IMR-90 (cell line): ENCODE data around the gene LRRC8B. TPM values are rescaled to one million over a fixed set of nuclear protein-coding genes. Genes with fewer than 3 reads are reported as not detected.

Source experiments
- ATAC-seq: fragments of 200-7000 bp; cut with Tn5 transposase; 2 replicates; pipeline ENCODE4 v1.9.1; 2020; ENCODE audit warnings: low read depth, mild to moderate bottlenecking, moderate library complexity
- BruUV-seq: library from RNA; stranded (reverse); fragments of 400-500 nt; replicated peaks from 2 replicates; lab custom pipeline; 2021; lab: Mats Ljungman, UMichigan
- CTCF ChIA-PET: fragments of 300-600 bp; formaldehyde crosslinking; extraction: SDS; loops from one replicate; lab custom pipeline; 2021; ENCODE audit warnings: antibody characterized with exemption; lab: Yijun Ruan, JAX
- POLR2A ChIA-PET: fragments of 300-600 bp; sonication (Branson Sonifier 250); formaldehyde crosslinking; loops from one replicate; lab custom pipeline; 2022; ENCODE audit warnings: antibody characterized with exemption; ENCODE audit not compliant: unreplicated experiment; lab: Charles Lee
- DNase-seq: peaks from one replicate; pipeline ENCODE4 v3.0.0; 2013
- H2AFZ ChIP-seq: replicated peaks from 2 replicates; pipeline ENCODE3; 2013; ENCODE audit warnings: low read length, mild to moderate bottlenecking; ENCODE audit not compliant: poor library complexity
- H2AK5ac ChIP-seq: 2 replicates; pipeline ENCODE4 v1.6.1; 2013; ENCODE audit warnings: low read depth, low read length, inconsistent platforms
- H2AK9ac ChIP-seq: replicated peaks from 2 replicates; pipeline ENCODE3; 2013; ENCODE audit warnings: mild to moderate bottlenecking, low read depth, low read length, moderate library complexity; ENCODE audit not compliant: poor library complexity
- H2BK120ac ChIP-seq: 2 replicates; pipeline ENCODE4 v1.6.1; 2013; ENCODE audit warnings: low read depth, low read length, inconsistent platforms
- H2BK15ac ChIP-seq: 3 replicates; pipeline ENCODE4 v1.6.1; 2013; ENCODE audit warnings: low read depth, low read length, inconsistent platforms
- H2BK20ac ChIP-seq: 2 replicates; pipeline ENCODE4 v1.6.1; 2013; ENCODE audit warnings: low read depth, mild to moderate bottlenecking, inconsistent platforms, low read length, moderate library complexity
- H2BK5ac ChIP-seq: 2 replicates; pipeline ENCODE4 v1.6.1; 2013; ENCODE audit warnings: mild to moderate bottlenecking, low read depth, low read length, inconsistent platforms; ENCODE audit not compliant: poor library complexity, severe bottlenecking
- H3K14ac ChIP-seq: replicated peaks from 2 replicates; pipeline ENCODE4 v1.6.1; 2013; ENCODE audit warnings: low read depth, low read length, inconsistent platforms
- H3K18ac ChIP-seq: 2 replicates; pipeline ENCODE4 v1.6.1; 2013; ENCODE audit warnings: low read depth, low read length, control low read depth
- H3K23ac ChIP-seq: 2 replicates; pipeline ENCODE4 v1.6.1; 2013; ENCODE audit warnings: low read depth, low read length, inconsistent platforms
- H3K27ac ChIP-seq: 2 replicates; pipeline ENCODE4 v1.5.1; 2013; ENCODE audit warnings: mild to moderate bottlenecking, control low read depth, low read length; ENCODE audit not compliant: insufficient read depth
- H3K27me3 ChIP-seq: 2 replicates; pipeline ENCODE4 v1.6.1; 2013; ENCODE audit warnings: low read length; ENCODE audit not compliant: control insufficient read depth, insufficient read depth
- H3K36me3 ChIP-seq: 2 replicates; pipeline ENCODE4 v1.6.1; 2013; ENCODE audit warnings: low read length, mixed read lengths; ENCODE audit not compliant: control insufficient read depth, insufficient read depth
- H3K4ac ChIP-seq: 2 replicates; pipeline ENCODE4 v1.6.1; 2013; ENCODE audit warnings: low read depth, low read length, inconsistent platforms
- H3K4me1 ChIP-seq: 2 replicates; pipeline ENCODE4 v1.6.1; 2013; ENCODE audit warnings: low read length, mixed read lengths; ENCODE audit not compliant: control insufficient read depth, insufficient read depth
- H3K4me2 ChIP-seq: 2 replicates; pipeline ENCODE4 v1.6.1; 2013; ENCODE audit warnings: low read depth, mild to moderate bottlenecking, control low read depth, low read length, moderate library complexity
- H3K4me3 ChIP-seq: 2 replicates; pipeline ENCODE4 v1.5.1; 2013; ENCODE audit warnings: low read depth, mild to moderate bottlenecking, control low read depth, low read length, moderate library complexity; ENCODE audit not compliant: insufficient read depth
- H3K56ac ChIP-seq: 2 replicates; pipeline ENCODE4 v1.6.1; 2013; ENCODE audit warnings: low read length, inconsistent platforms; ENCODE audit not compliant: insufficient read depth; ENCODE audit errors: extremely low read depth
- H3K79me1 ChIP-seq, 2 experiments: 2 replicates each; pipeline ENCODE4 v1.6.1; 2013; ENCODE audit warnings: low read length in 2 of 2, inconsistent platforms in 1 of 2, low read depth in 1 of 2
- H3K9ac ChIP-seq: 2 replicates; pipeline ENCODE4 v1.6.1; 2013; ENCODE audit warnings: low read depth, low read length, control low read depth
- H3K9me1 ChIP-seq: 2 replicates; pipeline ENCODE4 v1.6.1; 2013; ENCODE audit warnings: low read length, inconsistent platforms; ENCODE audit not compliant: insufficient read depth
- H3K9me3 ChIP-seq: 2 replicates; pipeline ENCODE4 v1.6.1; 2013; ENCODE audit warnings: low read length; ENCODE audit not compliant: control insufficient read depth, insufficient read depth
- H4K20me1 ChIP-seq: 2 replicates; pipeline ENCODE4 v1.6.1; 2013; ENCODE audit warnings: low read length, inconsistent platforms; ENCODE audit not compliant: insufficient read depth
- H4K5ac ChIP-seq: 2 replicates; pipeline ENCODE4 v1.6.1; 2013; ENCODE audit warnings: mild to moderate bottlenecking, low read depth, low read length, control low read depth
- H4K8ac ChIP-seq, 2 experiments: 2 replicates each; pipeline ENCODE4 v1.6.1; 2013; ENCODE audit warnings: low read depth in 2 of 2, low read length in 2 of 2, control low read depth in 1 of 2, inconsistent platforms in 1 of 2
- H4K91ac ChIP-seq: 2 replicates; pipeline ENCODE4 v1.6.1; 2013; ENCODE audit warnings: low read depth, low read length, inconsistent platforms; ENCODE audit not compliant: insufficient read depth
- MAFK ChIP-seq: IDR thresholded peaks from 2 replicates; pipeline ENCODE4 v1.6.1; 2012; ENCODE audit warnings: low read depth, low read length, improper control_type of control experiment
- RAD21 ChIP-seq: IDR thresholded peaks from 2 replicates; pipeline ENCODE4 v1.6.1; 2012; ENCODE audit warnings: low read length, improper control_type of control experiment
- SMC3 ChIP-seq: fragments of 150-350 bp; IDR thresholded peaks from 2 replicates; pipeline ENCODE4 v1.6.1; 2016; ENCODE audit warnings: low read depth, mild to moderate bottlenecking, antibody characterized with exemption, low read length, moderate library complexity
- WGBS, 2 experiments: methylation state at CpG; one replicate each; pipeline versions ENCODE4 v1.1.5 to v1.1.7; 2013; ENCODE audit warnings: missing lambda C conversion rate in 2 of 2; ENCODE audit not compliant: insufficient read length in 1 of 2; ENCODE audit errors: extremely low coverage in 2 of 2; 5-methylcytosine and 5-hydroxymethylcytosine counted together
- dilution Hi-C: fragments of 300-500 bp; cut with HindIII; formaldehyde crosslinking; loops from one replicate; pipeline ENCODE4 v1.14.3; 2018; ENCODE audit warnings: low sequenced_read_pairs; ENCODE audit not compliant: unreplicated experiment
- in situ Hi-C: fragments of 300-500 bp; cut with MboI; formaldehyde crosslinking; loops from 3 replicates; pipeline ENCODE4 v1.14.3; 2019; ENCODE audit warnings: low sequenced_read_pairs, inconsistent platforms, mixed read lengths
- intact Hi-C: fragments of 100-400 bp; cut with micrococcal nuclease; formaldehyde crosslinking; loops from 2 replicates; pipeline ENCODE4 v1.10.0; 2022
- polyA plus RNA-seq, 3 experiments: library from polyadenylated mRNA; depleted of rRNA; stranded (reverse); fragments of >200 nt; gene quantifications; 2 replicates each; pipeline ENCODE4 v1.2.3, GENCODE V29; 2012; ENCODE audit warnings: low replicate concordance in 1 of 3
- total RNA-seq: library from RNA; depleted of rRNA; stranded (reverse); fragments of >200 nt; gene quantifications from 2 replicates; pipeline ENCODE4 v1.2.3, GENCODE V29; 2012
- TF ChIP-seq, protein P1 (sequence below): conservative IDR thresholded peaks from 2 replicates; pipeline ENCODE4 v1.5.1; 2012; ENCODE audit warnings: mild to moderate bottlenecking, low read depth, low read length, improper control_type of control experiment
- TF ChIP-seq, protein P2 (sequence below): fragments of 150-350 bp; IDR thresholded peaks from 2 replicates; pipeline ENCODE4 v1.6.1; 2016; ENCODE audit warnings: low read depth, mild to moderate bottlenecking, low read length, moderate library complexity, borderline replicate concordance

LRRC8B gene
- total and polyA plus RNA-seq, 2 of the 4 experiments (the other 2 are of a cell fraction): 0.74 to 1.8 TPM

DNA sequence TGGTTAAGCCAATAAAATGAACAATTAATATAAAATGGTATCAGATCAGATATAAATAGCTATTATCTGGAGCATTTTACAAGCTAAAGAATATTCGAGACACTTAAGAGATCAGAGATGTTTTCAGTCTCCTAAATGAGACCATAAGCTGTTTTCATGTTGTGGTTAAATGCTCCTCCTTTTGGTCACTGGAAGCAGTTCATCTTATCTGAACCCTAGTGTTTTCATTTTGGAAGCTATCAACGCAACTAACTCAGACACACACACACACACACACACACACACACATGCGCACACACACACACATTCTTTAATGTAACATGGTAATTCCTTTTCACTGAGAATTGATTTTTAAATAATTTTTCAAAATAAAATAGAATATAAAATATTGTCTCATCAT, 98.3 kb downstream of the LRRC8B start:
- Histone ChIP-seq H3K36me3 (no peaks in the 10 kb centered on the region), H3K9me3 (no peaks in the 10 kb centered on the region), H4K8ac (no peak overlapping the region), H2AK9ac (no peak overlapping the region), H3K4me2 (no peak overlapping the region), H2BK20ac (no peak overlapping the region), H2AFZ (no peak overlapping the region), H3K14ac (no peak overlapping the region), H2BK120ac (no peak overlapping the region), H3K27ac (no peak overlapping the region), H3K9ac (no peak overlapping the region), H3K4me3 (no peak overlapping the region), H3K9me1 (no peaks in the 10 kb centered on the region; the same call in 1 of the 2 replicates), H3K27me3 (no peaks in the 10 kb centered on the region), H3K18ac (no peak overlapping the region), H3K56ac (no peak overlapping the region), H3K79me1 (no peaks in the 10 kb centered on the region; a peak in 1 of 4 replicates), H4K20me1 (no peaks in the 10 kb centered on the region), H3K4ac (no peak overlapping the region), H3K4me1 (no peaks in the 10 kb centered on the region), H3K23ac (no peak overlapping the region), H2AK5ac (no peak overlapping the region), H2BK15ac (no peak overlapping the region), H4K5ac (no peak overlapping the region), H4K91ac (no peak overlapping the region), H2BK5ac (no peak overlapping the region)
- ATAC-seq: no peak
- WGBS, 2 experiments: no CpG with 5 or more reads among the region's 3 CpGs
- intact Hi-C loops (loop anchor here (2.0 kb wide), 1 partner anchor 140 kb away; no protein-coding TSS in a partner anchor), dilution Hi-C loops (no loop called here), in situ Hi-C loops (no loop called here)
- TF ChIP-seq, protein P1, sequence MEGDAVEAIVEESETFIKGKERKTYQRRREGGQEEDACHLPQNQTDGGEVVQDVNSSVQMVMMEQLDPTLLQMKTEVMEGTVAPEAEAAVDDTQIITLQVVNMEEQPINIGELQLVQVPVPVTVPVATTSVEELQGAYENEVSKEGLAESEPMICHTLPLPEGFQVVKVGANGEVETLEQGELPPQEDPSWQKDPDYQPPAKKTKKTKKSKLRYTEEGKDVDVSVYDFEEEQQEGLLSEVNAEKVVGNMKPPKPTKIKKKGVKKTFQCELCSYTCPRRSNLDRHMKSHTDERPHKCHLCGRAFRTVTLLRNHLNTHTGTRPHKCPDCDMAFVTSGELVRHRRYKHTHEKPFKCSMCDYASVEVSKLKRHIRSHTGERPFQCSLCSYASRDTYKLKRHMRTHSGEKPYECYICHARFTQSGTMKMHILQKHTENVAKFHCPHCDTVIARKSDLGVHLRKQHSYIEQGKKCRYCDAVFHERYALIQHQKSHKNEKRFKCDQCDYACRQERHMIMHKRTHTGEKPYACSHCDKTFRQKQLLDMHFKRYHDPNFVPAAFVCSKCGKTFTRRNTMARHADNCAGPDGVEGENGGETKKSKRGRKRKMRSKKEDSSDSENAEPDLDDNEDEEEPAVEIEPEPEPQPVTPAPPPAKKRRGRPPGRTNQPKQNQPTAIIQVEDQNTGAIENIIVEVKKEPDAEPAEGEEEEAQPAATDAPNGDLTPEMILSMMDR: peak; percentile 31; the same call in 1 of the 2 replicates
- TF ChIP-seq SMC3 (no peak), RAD21 (0 out of 2 replicates have a peak, but pooled peaks have one; percentile 20), MAFK (no peak)
- TF ChIP-seq, protein P2, sequence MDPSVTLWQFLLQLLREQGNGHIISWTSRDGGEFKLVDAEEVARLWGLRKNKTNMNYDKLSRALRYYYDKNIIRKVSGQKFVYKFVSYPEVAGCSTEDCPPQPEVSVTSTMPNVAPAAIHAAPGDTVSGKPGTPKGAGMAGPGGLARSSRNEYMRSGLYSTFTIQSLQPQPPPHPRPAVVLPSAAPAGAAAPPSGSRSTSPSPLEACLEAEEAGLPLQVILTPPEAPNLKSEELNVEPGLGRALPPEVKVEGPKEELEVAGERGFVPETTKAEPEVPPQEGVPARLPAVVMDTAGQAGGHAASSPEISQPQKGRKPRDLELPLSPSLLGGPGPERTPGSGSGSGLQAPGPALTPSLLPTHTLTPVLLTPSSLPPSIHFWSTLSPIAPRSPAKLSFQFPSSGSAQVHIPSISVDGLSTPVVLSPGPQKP: no peak
- BruUV-seq: no TSS peak
- peak; percentile 38 for DNase-seq
- POLR2A ChIA-PET: no interaction called here
- CTCF ChIA-PET: interaction anchor here (0.6 to 1.5 kb wide), 5 partner anchors 10 to 477 kb away, joined by 3 to 13 read pairs (median 4); partner anchors contain the start of gene LRRC8C
